Measurements from ENCODE around the gene IRX3. TPM values are rescaled to one million over a fixed set of nuclear protein-coding genes. Genes with fewer than 3 reads are reported as not detected.

Gene IRX3
- total RNA-seq, 4 donors from 2014 or later = 79.7 to 181 (median 150) TPM

DNA sequence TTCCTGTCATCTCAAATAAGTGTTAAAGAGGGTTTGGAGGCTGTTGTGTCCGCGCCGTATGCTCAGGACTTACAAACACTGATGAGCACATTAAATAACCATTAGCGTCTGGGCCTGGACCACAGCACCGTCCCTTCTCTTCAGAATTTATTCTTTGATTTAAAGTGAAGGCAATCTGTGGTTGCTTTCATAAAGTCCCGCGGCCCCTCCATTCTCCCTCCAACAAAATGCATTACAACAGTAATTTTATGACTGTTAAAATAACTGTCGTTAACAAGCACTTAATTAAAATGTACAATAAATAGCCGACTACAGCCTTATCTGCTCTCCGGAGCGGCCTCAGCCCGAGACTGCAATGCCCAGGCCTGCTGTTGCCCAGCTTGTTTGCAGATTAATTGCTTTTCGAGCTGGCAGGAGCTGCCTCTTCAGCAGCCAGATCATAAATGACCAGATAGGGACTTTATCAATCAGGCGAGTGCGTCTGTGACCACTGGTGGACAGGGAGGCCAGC lies 30.6 kb upstream of the IRX3 start:
- intact Hi-C loops (cut with DNase I; ENCODE audit: low total_unique reads) = no loop called here
- TF ChIP-seq CTCF (IDR thresholded peaks at IDR 0.05) = no peak
- TF ChIP-seq POLR2A (IDR thresholded peaks at IDR 0.05) = no peak

DNA sequence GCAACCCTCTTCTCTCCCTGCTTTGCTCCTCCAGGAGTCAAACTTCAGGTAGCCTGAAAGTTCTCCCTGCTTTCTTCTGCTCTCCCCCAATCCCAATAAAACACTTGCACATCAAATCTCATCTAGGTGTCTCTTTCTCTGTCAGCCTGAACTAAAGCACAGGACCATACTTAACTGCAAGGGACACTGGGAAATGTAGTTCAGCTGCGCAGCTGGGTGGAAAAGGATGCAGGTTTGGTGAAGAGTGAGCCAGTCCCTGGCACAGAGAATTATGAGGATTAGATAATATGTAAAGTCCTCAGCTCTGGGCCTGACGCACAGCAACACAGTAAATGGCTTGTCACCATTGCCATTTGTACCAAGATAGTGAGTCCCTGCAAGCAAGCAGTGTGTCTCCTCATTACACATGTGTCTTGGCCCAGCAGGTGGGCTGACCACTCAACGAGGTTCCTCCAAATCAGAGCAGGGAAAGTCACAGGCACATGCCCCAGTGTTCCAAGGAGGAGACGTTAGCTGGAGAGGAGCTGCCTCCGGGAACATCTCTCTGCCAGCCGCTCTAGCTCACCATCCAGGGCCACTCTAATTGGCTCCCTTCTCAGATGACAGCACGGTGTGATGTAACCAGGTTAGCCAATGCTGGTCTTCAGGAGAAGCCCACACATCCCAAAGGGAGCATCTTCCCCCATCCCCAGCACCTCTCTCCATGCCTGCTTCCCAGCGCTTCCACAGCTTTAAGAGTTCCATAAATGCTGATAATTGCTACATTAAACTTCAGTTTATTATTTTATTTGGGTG lies 29.7 kb upstream of the IRX3 start:
- no peak for TF ChIP-seq POLR2A (IDR thresholded peaks at IDR 0.05)
- no peak for TF ChIP-seq CTCF (IDR thresholded peaks at IDR 0.05)
- intact Hi-C loops (cut with DNase I; ENCODE audit: low total_unique reads) = no loop called here
- DNase-seq (ENCODE audit: low spot score in 2 of 2) = no peak
- 86 to 89% methylated on average over 8 of the region's 8 CpGs for WGBS, 2 donors
- no peak overlapping the region for H3K4me3 ChIP-seq (ENCODE audit: low read depth, poor library complexity, severe bottlenecking)

More for the DNA sequence above, 30.6 kb upstream of the IRX3 start:
- H3K4me3 ChIP-seq (ENCODE audit: low read depth, poor library complexity, severe bottlenecking) = no peak overlapping the region
- no peak for DNase-seq (ENCODE audit: low spot score in 2 of 2)
- 90 to 94% methylated on average over 15 of the region's 15 CpGs for WGBS, 2 donors

- 87 to 90% methylated on average over 4 of the region's 4 CpGs for WGBS, 2 donors
- no peak overlapping the region for H3K4me3 ChIP-seq (ENCODE audit: low read depth, poor library complexity, severe bottlenecking)
- intact Hi-C loops (cut with DNase I; ENCODE audit: low total_unique reads) = no loop called here
- no peak for DNase-seq (ENCODE audit: low spot score in 2 of 2)
- TF ChIP-seq CTCF (IDR thresholded peaks at IDR 0.05) (no peak), POLR2A (IDR thresholded peaks at IDR 0.05) (no peak)
Observed at GRCh38 chr16:54313789-54314188, 27.2 kb upstream of the IRX3 start.

GRCh38 chr16:54312502-54312991 lies 26.0 kb upstream of the IRX3 start:
- DNase-seq (ENCODE audit: low spot score in 2 of 2) = no peak
- no peak overlapping the region for H3K4me3 ChIP-seq (ENCODE audit: low read depth, poor library complexity, severe bottlenecking)
- TF ChIP-seq CTCF (IDR thresholded peaks at IDR 0.05) (no peak), POLR2A (IDR thresholded peaks at IDR 0.05) (no peak)
- intact Hi-C loops (cut with DNase I; ENCODE audit: low total_unique reads) = no loop called here
- 88 to 94% methylated on average over 3 of the region's 3 CpGs for WGBS, 2 donors

- no peak for DNase-seq (ENCODE audit: low spot score in 2 of 2)
- intact Hi-C loops (cut with DNase I; ENCODE audit: low total_unique reads) = no loop called here
- TF ChIP-seq CTCF (IDR thresholded peaks at IDR 0.05) (no peak), POLR2A (IDR thresholded peaks at IDR 0.05) (no peak)
- WGBS, 2 donors = 65 to 70% methylated on average over 5 of the region's 5 CpGs
- no peak overlapping the region for H3K4me3 ChIP-seq (ENCODE audit: low read depth, poor library complexity, severe bottlenecking)
Observed at GRCh38 chr16:54309341-54309740, 22.8 kb upstream of the IRX3 start.

Measured in lower leg skin (tissue), 4 donors.